ENCODE data around the gene SDCCAG8.

DNA sequence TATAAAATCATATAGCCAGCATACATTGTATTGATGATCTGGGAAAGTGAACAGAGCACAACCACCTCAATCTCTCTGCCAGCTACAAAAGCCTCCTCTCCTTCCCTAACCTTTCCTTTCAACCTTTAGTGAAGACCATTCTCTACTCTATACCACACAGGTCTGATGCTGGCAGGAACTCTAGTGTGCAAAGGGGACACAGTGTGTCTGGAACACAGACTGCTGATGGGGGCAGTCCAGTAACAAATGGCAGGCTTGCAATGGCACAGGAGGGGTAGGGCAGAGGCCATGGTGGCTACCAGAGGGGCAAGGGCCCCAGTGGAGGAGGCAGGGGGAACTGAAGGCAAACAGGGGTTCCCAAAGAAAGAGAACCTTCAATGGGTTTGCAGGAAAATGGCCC lies 37.8 kb upstream of the SDCCAG8 start:
- TF ChIP-seq, protein P1, sequence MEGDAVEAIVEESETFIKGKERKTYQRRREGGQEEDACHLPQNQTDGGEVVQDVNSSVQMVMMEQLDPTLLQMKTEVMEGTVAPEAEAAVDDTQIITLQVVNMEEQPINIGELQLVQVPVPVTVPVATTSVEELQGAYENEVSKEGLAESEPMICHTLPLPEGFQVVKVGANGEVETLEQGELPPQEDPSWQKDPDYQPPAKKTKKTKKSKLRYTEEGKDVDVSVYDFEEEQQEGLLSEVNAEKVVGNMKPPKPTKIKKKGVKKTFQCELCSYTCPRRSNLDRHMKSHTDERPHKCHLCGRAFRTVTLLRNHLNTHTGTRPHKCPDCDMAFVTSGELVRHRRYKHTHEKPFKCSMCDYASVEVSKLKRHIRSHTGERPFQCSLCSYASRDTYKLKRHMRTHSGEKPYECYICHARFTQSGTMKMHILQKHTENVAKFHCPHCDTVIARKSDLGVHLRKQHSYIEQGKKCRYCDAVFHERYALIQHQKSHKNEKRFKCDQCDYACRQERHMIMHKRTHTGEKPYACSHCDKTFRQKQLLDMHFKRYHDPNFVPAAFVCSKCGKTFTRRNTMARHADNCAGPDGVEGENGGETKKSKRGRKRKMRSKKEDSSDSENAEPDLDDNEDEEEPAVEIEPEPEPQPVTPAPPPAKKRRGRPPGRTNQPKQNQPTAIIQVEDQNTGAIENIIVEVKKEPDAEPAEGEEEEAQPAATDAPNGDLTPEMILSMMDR (IDR thresholded peaks at IDR 0.05), result no peak
- TF ChIP-seq POLR2A (IDR thresholded peaks at IDR 0.05), result no peak

Measured in Peyer's patch (tissue), 4 donors.